Lower lobe of right lung (tissue), 2 donors: ENCODE results near the gene NRBP1. TPM values are rescaled to one million over a fixed set of nuclear protein-coding genes. Genes with fewer than 3 reads are reported as not detected.

ENCODE experiments used
- ATAC-seq, 2 donors: fragments of 200-7000 bp; cut with Tn5 transposase; one replicate each; pipeline ENCODE4 v1.9.1; 2020 to 2022; ENCODE audit warnings: mild to moderate bottlenecking in 2 of 2, moderate library complexity in 2 of 2
- DNase-seq: peaks from one replicate; pipeline ENCODE4 v3.0.0-alpha.2; 2020
- H3K27ac ChIP-seq: fragments of 200-600 bp; one replicate; pipeline ENCODE4 v1.8.0; 2022
- H3K27me3 ChIP-seq: fragments of 200-600 bp; one replicate; pipeline ENCODE4 v1.8.0; 2022; ENCODE audit warnings: low read depth
- H3K36me3 ChIP-seq: fragments of 200-600 bp; one replicate; pipeline ENCODE4 v1.8.0; 2022; ENCODE audit warnings: mild to moderate bottlenecking
- H3K4me1 ChIP-seq: fragments of 200-600 bp; one replicate; pipeline ENCODE4 v1.8.0; 2022
- H3K4me3 ChIP-seq: fragments of 200-600 bp; one replicate; pipeline ENCODE4 v1.8.0; 2022; ENCODE audit warnings: mild to moderate bottlenecking
- H3K9me3 ChIP-seq: fragments of 200-600 bp; one replicate; pipeline ENCODE4 v1.8.0; 2022
- CTCF ChIP-seq: fragments of 200-600 bp; IDR thresholded peaks from one replicate; pipeline ENCODE4 v1.8.0; 2022; ENCODE audit warnings: antibody characterized with exemption, mild to moderate bottlenecking
- intact Hi-C: fragments of 100-400 bp; cut with DNase I; formaldehyde crosslinking; loops from one replicate; pipeline ENCODE4 v1.11.0; 2022
- total RNA-seq: library from RNA; stranded (reverse); fragmentation: NEBNext Ultra II Directional; extraction: Animal tissue kit (Norgen Biotek cat#: 25700); gene quantifications from one replicate; pipeline ENCODE4 v1.2.1, GENCODE V29; 2021
- donor health status: DM: no; HTN: yes; CAD: no; lungs with severe emphysema.

The NRBP1 gene
- total RNA-seq, 1 donor from 2014 or later = 66.5 TPM

GRCh38 chr2:27380626-27381545, 47.5 kb upstream of the NRBP1 start, which contains the start of gene ZNF513:
TSS of gene ZNF513 (minus strand) at chr2:27380734. CDS start at chr2:27380526, 208 bp downstream.
- H3K4me3 ChIP-seq = peak within 1 kb of the TSS; percentile 73
- peak; percentile 96 to 97 for ATAC-seq
- no peaks in the 10 kb centered on the region for H3K9me3 ChIP-seq
- TF ChIP-seq CTCF = no peak
- intact Hi-C loops = no loop called here
- H3K4me1 ChIP-seq = peaks cover 19% of the 10 kb centered on the region
- peak; percentile 98 for DNase-seq
- peaks cover 71% of the 10 kb centered on the region for H3K36me3 ChIP-seq
- peak within 1 kb of the TSS; percentile 91 for H3K27ac ChIP-seq
- H3K27me3 ChIP-seq = no peaks in the 10 kb centered on the region

GRCh38 chr2:27381577-27382181, 46.8 kb upstream of the NRBP1 start:
- peaks cover 69% of the 10 kb centered on the region for H3K36me3 ChIP-seq

GRCh38 chr2:27390822-27391679, 37.4 kb upstream of the NRBP1 start:
- intact Hi-C loops = no loop called here
- DNase-seq (no peak), ATAC-seq (no peak)
- H3K27me3 ChIP-seq = no peaks in the 10 kb centered on the region
- H3K4me1 ChIP-seq = peaks cover 2% of the 10 kb centered on the region
- no peak overlapping the region for H3K27ac ChIP-seq
- H3K4me3 ChIP-seq = no peak overlapping the region
- no peak for TF ChIP-seq CTCF
- H3K36me3 ChIP-seq = peaks cover 24% of the 10 kb centered on the region
- no peaks in the 10 kb centered on the region for H3K9me3 ChIP-seq

More at GRCh38 chr2:27381577-27382181, 46.8 kb upstream of the NRBP1 start:
- Histone ChIP-seq H3K4me1 (peaks cover 23% of the 10 kb centered on the region), H3K27me3 (no peaks in the 10 kb centered on the region), H3K27ac (peak overlapping the region; percentile 91), H3K4me3 (no peak overlapping the region), H3K9me3 (no peaks in the 10 kb centered on the region)
- no peak for TF ChIP-seq CTCF
- DNase-seq (no peak), ATAC-seq (no peak)
- intact Hi-C loops = no loop called here

DNA sequence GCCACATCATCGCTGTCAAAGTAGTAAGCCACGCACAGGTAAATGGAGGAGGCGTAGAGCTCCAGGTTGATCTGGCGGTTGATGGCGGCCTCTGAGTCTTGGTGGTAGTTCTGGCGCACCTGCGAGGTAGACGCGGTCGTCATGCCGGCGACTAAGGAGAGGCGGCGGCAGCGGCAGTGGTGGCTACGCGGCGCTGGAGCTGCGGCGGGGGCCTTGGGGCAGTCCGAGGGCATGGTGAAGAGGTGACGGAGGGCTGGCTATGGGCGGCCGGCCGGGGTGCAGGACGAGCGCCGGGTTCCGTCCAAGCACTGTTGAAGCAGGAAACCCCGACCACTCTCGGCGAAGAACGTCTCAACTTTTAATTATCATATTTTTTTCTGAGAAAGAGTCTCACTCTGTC, 35.2 kb upstream of the NRBP1 start:
- no peak for ATAC-seq
- H3K4me1 ChIP-seq = no peaks in the 10 kb centered on the region
- no peaks in the 10 kb centered on the region for H3K27me3 ChIP-seq
- H3K4me3 ChIP-seq = no peak overlapping the region
- H3K36me3 ChIP-seq = peaks cover 13% of the 10 kb centered on the region
- H3K27ac ChIP-seq = no peak overlapping the region
- DNase-seq = no peak
- intact Hi-C loops = no loop called here
- no peak for TF ChIP-seq CTCF
- no peaks in the 10 kb centered on the region for H3K9me3 ChIP-seq

DNA sequence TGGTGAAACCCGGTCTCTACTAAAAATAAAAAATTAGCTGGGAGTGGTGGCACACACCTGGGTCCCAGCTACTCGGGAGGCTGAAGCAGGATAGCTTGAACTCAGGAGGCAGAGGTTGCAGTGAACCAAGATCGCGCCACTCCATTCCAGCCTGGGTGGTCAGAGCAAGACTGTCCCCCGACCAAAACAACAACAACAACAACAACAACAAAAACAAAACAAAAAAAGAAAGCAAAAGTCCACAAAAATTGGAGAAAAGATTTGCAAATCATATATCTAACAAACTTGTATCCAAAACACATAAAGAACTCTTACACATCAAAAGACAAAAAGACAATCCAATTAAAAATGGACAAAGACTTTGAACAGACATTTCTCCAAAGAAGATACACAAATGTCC, 29.5 kb upstream of the NRBP1 start:
- TF ChIP-seq CTCF = no peak
- Histone ChIP-seq H3K27me3 (no peaks in the 10 kb centered on the region), H3K4me1 (no peaks in the 10 kb centered on the region), H3K9me3 (no peaks in the 10 kb centered on the region), H3K36me3 (peaks cover 10% of the 10 kb centered on the region), H3K27ac (no peak overlapping the region), H3K4me3 (no peak overlapping the region)
- intact Hi-C loops = no loop called here
- ATAC-seq (no peak), DNase-seq (no peak)
